Skeletal muscle cell (primary cell): ENCODE results near the gene BCO2.
A peak's percentile ranks its signal among the peaks of the same experiment; 100 is the strongest.

Experiments used
- DNase-seq: peaks from one replicate; pipeline ENCODE4 v3.0.0-alpha.2; 2010; ENCODE audit warnings: low read depth
- H3K4me3 ChIP-seq: 2 replicates; pipeline ENCODE4 v1.5.1; 2011; ENCODE audit warnings: low read depth, mild to moderate bottlenecking, control low read depth, low read length, moderate library complexity

BCO2 gene

GRCh38 chr11:112211536-112211935, 36.2 kb downstream of the BCO2 start:
- no peak overlapping the region for H3K4me3 ChIP-seq
- DNase-seq: no peak

- H3K4me3 ChIP-seq: no peak overlapping the region
- DNase-seq: no peak
Observed at GRCh38 chr11:112212290-112212689, 37.0 kb downstream of the BCO2 start.

- no peak for DNase-seq
- no peak overlapping the region for H3K4me3 ChIP-seq
Observed at GRCh38 chr11:112212710-112213109, 37.4 kb downstream of the BCO2 start.

GRCh38 chr11:112213753-112214152, 38.4 kb downstream of the BCO2 start:
- no peak for DNase-seq
- no peak overlapping the region for H3K4me3 ChIP-seq

- H3K4me3 ChIP-seq: no peak overlapping the region
- DNase-seq: no peak
Observed at GRCh38 chr11:112215621-112216020, 40.3 kb downstream of the BCO2 start.

- DNase-seq: no peak
- no peak overlapping the region for H3K4me3 ChIP-seq
Observed at GRCh38 chr11:112216561-112217105, 41.3 kb downstream of the BCO2 start.

GRCh38 chr11:112219476-112220232, 44.3 kb downstream of the BCO2 start:
- DNase-seq: no peak
- H3K4me3 ChIP-seq: no peak overlapping the region

- H3K4me3 ChIP-seq: no peak overlapping the region
- no peak for DNase-seq
Observed at GRCh38 chr11:112221274-112221835, 46.0 kb downstream of the BCO2 start.

GRCh38 chr11:112222303-112222702, 47.0 kb downstream of the BCO2 start:
- H3K4me3 ChIP-seq: no peak overlapping the region
- DNase-seq: no peak

GRCh38 chr11:112223121-112223520, 47.8 kb downstream of the BCO2 start:
- H3K4me3 ChIP-seq: no peak overlapping the region
- DNase-seq: no peak

GRCh38 chr11:112223754-112224532, 48.6 kb downstream of the BCO2 start:
- no peak for DNase-seq
- no peak overlapping the region for H3K4me3 ChIP-seq

GRCh38 chr11:112225753-112226061, 50.4 kb downstream of the BCO2 start:
- DNase-seq: no peak
- peak overlapping the region; percentile 83 for H3K4me3 ChIP-seq

- no peak for DNase-seq
- peak within 1 kb of the TSS; percentile 83 for H3K4me3 ChIP-seq
Observed at GRCh38 chr11:112226062-112226830, 50.9 kb downstream of the BCO2 start, which contains the start of gene PTS. Gene PTS (plus strand): TSS chr11:112226428. CDS start chr11:112226444, 16 bp downstream.

- no peak for DNase-seq
- H3K4me3 ChIP-seq: peak overlapping the region; percentile 83
Observed at GRCh38 chr11:112226831-112227401, 51.6 kb downstream of the BCO2 start.

GRCh38 chr11:112227471-112227870, 52.2 kb downstream of the BCO2 start:
- peak overlapping the region; percentile 83 for H3K4me3 ChIP-seq
- DNase-seq: no peak

GRCh38 chr11:112228706-112229105, 53.4 kb downstream of the BCO2 start:
- DNase-seq: no peak
- H3K4me3 ChIP-seq: no peak overlapping the region

- no peak for DNase-seq
- H3K4me3 ChIP-seq: no peak overlapping the region
Observed at GRCh38 chr11:112229159-112229558, 53.8 kb downstream of the BCO2 start.

- no peak overlapping the region for H3K4me3 ChIP-seq
- DNase-seq: no peak
Observed at GRCh38 chr11:112229746-112230433, 54.6 kb downstream of the BCO2 start.

GRCh38 chr11:112231952-112232351, 56.6 kb downstream of the BCO2 start:
- no peak for DNase-seq
- no peak overlapping the region for H3K4me3 ChIP-seq
